Esophagus (tissue), 2 donors: ENCODE results near the gene RAET1G. TPM values are rescaled to one million over a fixed set of nuclear protein-coding genes. Genes with fewer than 3 reads are reported as not detected.
A peak's percentile ranks its signal among the peaks of the same experiment; 100 is the strongest.
"Not testable (repeated sequence)": the region's sequence is repeated elsewhere in the genome, so short reads cannot be mapped to it uniquely, and the experiment has no call there.

Source experiments
- H3K27ac ChIP-seq, 2 donors: one replicate each; pipeline ENCODE4 v1.5.1; 2013; ENCODE audit warnings: low read depth in 2 of 2, mild to moderate bottlenecking in 2 of 2, inconsistent platforms in 1 of 2, low read length in 1 of 2, moderate library complexity in 1 of 2
- H3K27me3 ChIP-seq, 2 donors: one replicate each; pipeline ENCODE4 v1.6.1; 2013; ENCODE audit warnings: low read length in 2 of 2, control low read depth in 1 of 2, mild to moderate bottlenecking in 1 of 2; ENCODE audit not compliant: insufficient read depth in 2 of 2, control insufficient read depth in 1 of 2
- H3K36me3 ChIP-seq, 2 donors: one replicate each; pipeline ENCODE4 v1.6.1; 2013; ENCODE audit warnings: low read length in 1 of 2; ENCODE audit not compliant: control insufficient read depth in 2 of 2, insufficient read depth in 2 of 2
- H3K4me1 ChIP-seq, 2 donors: one replicate each; pipeline ENCODE4 v1.6.1; 2013; ENCODE audit warnings: low read length in 1 of 2; ENCODE audit not compliant: control insufficient read depth in 2 of 2, insufficient read depth in 2 of 2
- H3K4me3 ChIP-seq, 2 donors: one replicate each; pipeline ENCODE4 v1.5.1; 2013; ENCODE audit warnings: low read length in 2 of 2, mild to moderate bottlenecking in 2 of 2, low read depth in 1 of 2, moderate library complexity in 1 of 2
- H3K9me3 ChIP-seq, 2 donors: one replicate each; pipeline ENCODE4 v1.6.1; 2013; ENCODE audit warnings: mild to moderate bottlenecking in 2 of 2, low read depth in 1 of 2, low read length in 1 of 2, moderate library complexity in 1 of 2; ENCODE audit not compliant: control insufficient read depth in 2 of 2, insufficient read depth in 1 of 2
- WGBS, 2 donors: extraction: QIAGEN DNeasy Blood & Tissue Kit; methylation state at CpG; one replicate each; pipeline ENCODE4 v1.1.7; 2013; 5-methylcytosine and 5-hydroxymethylcytosine counted together
- polyA plus RNA-seq, 2 donors: library from polyadenylated mRNA; stranded (reverse); fragments of 200-250 nt; gene quantifications; one replicate each; pipeline ENCODE4 v1.2.3, GENCODE V29; 2013
- donor health status: healthy with polysubstance abuse.
- donor health status: Bipolar disorder and iron deficiency.

Gene RAET1G
- 10 to 100 TPM in 1 of 2 donors, 1 to 10 TPM in 1; 8.9 to 21.2 TPM for polyA plus RNA-seq

- 1 to 2% methylated on average over 37 to 40 of the region's 40 CpGs for WGBS, 2 donors
- Histone ChIP-seq H3K27ac (peak within 1 kb of the TSS in 1 of 2 donors; percentile 18), H3K9me3 (peaks cover 0 to 1% of the 10 kb centered on the region in 2 donors)
These were observed at the start of gene RAET1G for GRCh38 chr6:149922642-149923326. Gene RAET1G, minus strand, starts transcription at chr6:149923121. Its CDS starts 111 bp downstream, at chr6:149923010.

GRCh38 chr6:149969635-149970034 is 46.7 kb upstream of the RAET1G start:
- H3K27me3 ChIP-seq, result peaks cover 0 to 2% of the 10 kb centered on the region in 2 donors

More at GRCh38 chr6:149922642-149923326, at the start of gene RAET1G:
- H3K27me3 ChIP-seq, result no peaks in the 10 kb centered on the region
- peaks cover 6 to 19% of the 10 kb centered on the region in 2 donors for H3K4me1 ChIP-seq
- peaks cover 0 to 4% of the 10 kb centered on the region in 2 donors for H3K36me3 ChIP-seq
- peak within 1 kb of the TSS; percentile 46 to 63 for H3K4me3 ChIP-seq

GRCh38 chr6:149968909-149969308 is 46.0 kb upstream of the RAET1G start:
- not testable (repeated sequence) for H3K9me3 ChIP-seq, H3K36me3 ChIP-seq, H3K27me3 ChIP-seq, H3K27ac ChIP-seq, H3K4me3 ChIP-seq
- 79 to 87% methylated on average over 2 of the region's 2 CpGs for WGBS, 2 donors
- peaks cover 7 to 10% of the 10 kb centered on the region in 2 donors for H3K4me1 ChIP-seq

More at GRCh38 chr6:149969635-149970034, 46.7 kb upstream of the RAET1G start:
- Histone ChIP-seq H3K9me3 (no peaks in the 10 kb centered on the region), H3K36me3 (no peaks in the 10 kb centered on the region), H3K27ac (no peak overlapping the region), H3K4me3 (no peak overlapping the region), H3K4me1 (peaks cover 2 to 3% of the 10 kb centered on the region in 2 donors)
- WGBS, 2 donors, result 72 to 73% methylated on average over 2 of the region's 2 CpGs

- not testable (repeated sequence) for H3K4me3 ChIP-seq, H3K27ac ChIP-seq, H3K9me3 ChIP-seq, H3K27me3 ChIP-seq, H3K36me3 ChIP-seq
- H3K4me1 ChIP-seq, result peaks cover 8 to 12% of the 10 kb centered on the region in 2 donors
- WGBS, 2 donors, result 61 to 64% methylated on average over 2 of the region's 2 CpGs
These were observed 45.1 kb upstream of the RAET1G start for GRCh38 chr6:149967999-149968398.

GRCh38 chr6:149967591-149967990 is 44.7 kb upstream of the RAET1G start:
- Histone ChIP-seq H3K27me3 (peaks cover 0 to 9% of the 10 kb centered on the region in 2 donors), H3K36me3 (no peaks in the 10 kb centered on the region), H3K4me1 (peaks cover 8 to 15% of the 10 kb centered on the region in 2 donors), H3K4me3 (no peak overlapping the region), H3K27ac (no peak overlapping the region), H3K9me3 (peaks cover 0 to 3% of the 10 kb centered on the region in 2 donors)
- 81 to 94% methylated on average over 4 of the region's 4 CpGs for WGBS, 2 donors

GRCh38 chr6:149966319-149966718 is 43.4 kb upstream of the RAET1G start:
- not testable (repeated sequence) for H3K27ac ChIP-seq, H3K9me3 ChIP-seq, H3K36me3 ChIP-seq, H3K4me3 ChIP-seq
- Histone ChIP-seq H3K4me1 (peaks cover 8 to 15% of the 10 kb centered on the region in 2 donors), H3K27me3 (peaks cover 0 to 11% of the 10 kb centered on the region in 2 donors)
- WGBS, 2 donors, result 95% methylated on average over 2 of the region's 2 CpGs

GRCh38 chr6:149965194-149966020 is 42.5 kb upstream of the RAET1G start:
- Histone ChIP-seq H3K27ac (no peak overlapping the region), H3K4me1 (peaks cover 8 to 15% of the 10 kb centered on the region in 2 donors), H3K4me3 (peak overlapping the region in 1 of 2 donors; percentile 42), H3K36me3 (no peaks in the 10 kb centered on the region), H3K27me3 (peaks cover 0 to 14% of the 10 kb centered on the region in 2 donors), H3K9me3 (peaks cover 0 to 3% of the 10 kb centered on the region in 2 donors)
- 20 to 21% methylated on average over 31 to 37 of the region's 38 CpGs for WGBS, 2 donors

GRCh38 chr6:149964308-149965193 is 41.6 kb upstream of the RAET1G start:
- Histone ChIP-seq H3K27ac (no peak overlapping the region), H3K27me3 (peaks cover 0 to 14% of the 10 kb centered on the region in 2 donors), H3K4me1 (peaks cover 8 to 15% of the 10 kb centered on the region in 2 donors), H3K36me3 (no peaks in the 10 kb centered on the region), H3K4me3 (peak overlapping the region; percentile 42 to 44), H3K9me3 (peaks cover 0 to 3% of the 10 kb centered on the region in 2 donors)
- WGBS, 2 donors, result 3 to 4% methylated on average over 100 to 103 of the region's 103 CpGs
